HG02840 (cell line): ENCODE measurements around the gene CMTM5.
"Not testable (repeated sequence)": the region's sequence is repeated elsewhere in the genome, so short reads cannot be mapped to it uniquely, and the experiment has no call there.

ENCODE experiments used
- ATAC-seq: cut with Tn5 transposase; IDR thresholded peaks from one replicate; pipeline ENCODE4 v1.9.1; 2021; ENCODE audit warnings: mild to moderate bottlenecking, moderate library complexity, moderate number of reproducible peaks; ENCODE audit not compliant: unreplicated experiment, low FRiP score

The CMTM5 gene

GRCh38 chr14:23392613-23393012, 15.8 kb downstream of the CMTM5 start:
- ATAC-seq = no peak

- ATAC-seq = no peak
Observed at GRCh38 chr14:23396126-23396525, 19.3 kb downstream of the CMTM5 start.

GRCh38 chr14:23396781-23397407, 20.0 kb downstream of the CMTM5 start:
- no peak for ATAC-seq

- ATAC-seq = no peak
Observed at GRCh38 chr14:23398348-23398747, 21.5 kb downstream of the CMTM5 start.

- no peak for ATAC-seq
Observed at GRCh38 chr14:23399136-23399535, 22.3 kb downstream of the CMTM5 start.

- ATAC-seq = no peak
Observed at GRCh38 chr14:23399591-23399990, 22.7 kb downstream of the CMTM5 start.

GRCh38 chr14:23400496-23401149, 23.8 kb downstream of the CMTM5 start:
- not testable (repeated sequence) for ATAC-seq

GRCh38 chr14:23401291-23401690, 24.4 kb downstream of the CMTM5 start:
- ATAC-seq = no peak

- no peak for ATAC-seq
Observed at GRCh38 chr14:23402296-23403138, 25.7 kb downstream of the CMTM5 start.

- ATAC-seq = no peak
Observed at GRCh38 chr14:23403139-23403438, 26.2 kb downstream of the CMTM5 start.

GRCh38 chr14:23403908-23404307, 27.1 kb downstream of the CMTM5 start:
- no peak for ATAC-seq

- no peak for ATAC-seq
Observed at GRCh38 chr14:23404331-23404900, 27.6 kb downstream of the CMTM5 start.

GRCh38 chr14:23405096-23405495, 28.2 kb downstream of the CMTM5 start:
- ATAC-seq = no peak

GRCh38 chr14:23405516-23406025, 28.7 kb downstream of the CMTM5 start:
- no peak for ATAC-seq

- no peak for ATAC-seq
Observed at GRCh38 chr14:23406244-23406643, 29.4 kb downstream of the CMTM5 start.

GRCh38 chr14:23406725-23407355, 30.0 kb downstream of the CMTM5 start:
- ATAC-seq = no peak

GRCh38 chr14:23407516-23408306, 30.9 kb downstream of the CMTM5 start, which contains the start of gene MYH6:
Gene MYH6, minus strand, starts transcription at chr14:23408273. Its CDS starts 1,050 bp downstream, at chr14:23407223.
- no peak for ATAC-seq

- no peak for ATAC-seq
Observed at GRCh38 chr14:23408307-23408630, 31.4 kb downstream of the CMTM5 start.

- ATAC-seq = no peak
Observed at GRCh38 chr14:23409475-23409874, 32.6 kb downstream of the CMTM5 start.
